Measurements from ENCODE around the gene C11orf52.
"Not testable (repeated sequence)": the region's sequence is repeated elsewhere in the genome, so short reads cannot be mapped to it uniquely, and the experiment has no call there.

Gene C11orf52

GRCh38 chr11:111913031-111913861, 5.5 kb upstream of the C11orf52 start:
- no peak for DNase-seq

- DNase-seq = no peak
These were observed 4.7 kb upstream of the C11orf52 start for GRCh38 chr11:111913997-111914396.

- no peak for DNase-seq
These were observed 1.9 kb upstream of the C11orf52 start for GRCh38 chr11:111916768-111917167.

- no peak for DNase-seq
These were observed 1.4 kb upstream of the C11orf52 start for GRCh38 chr11:111917312-111917711.

GRCh38 chr11:111917788-111918187, 925 bp upstream of the C11orf52 start:
- no peak for DNase-seq

GRCh38 chr11:111920908-111921307, 2.2 kb downstream of the C11orf52 start:
- no peak for DNase-seq

GRCh38 chr11:111921541-111922230, 3.0 kb downstream of the C11orf52 start:
- no peak for DNase-seq

GRCh38 chr11:111922803-111923202, 4.1 kb downstream of the C11orf52 start:
- no peak for DNase-seq

- DNase-seq = no peak
These were observed 4.7 kb downstream of the C11orf52 start for GRCh38 chr11:111923351-111923788.

- no peak for DNase-seq
These were observed 5.2 kb downstream of the C11orf52 start for GRCh38 chr11:111923951-111924350.

GRCh38 chr11:111925953-111926352, 7.2 kb downstream of the C11orf52 start:
- no peak for DNase-seq

GRCh38 chr11:111926505-111927391, 8.0 kb downstream of the C11orf52 start:
- DNase-seq = peak; percentile 68

- no peak for DNase-seq
These were observed 11.8 kb downstream of the C11orf52 start for GRCh38 chr11:111930472-111930871.

GRCh38 chr11:111932611-111932950, 13.9 kb downstream of the C11orf52 start:
- DNase-seq = no peak

GRCh38 chr11:111933176-111933575, 14.5 kb downstream of the C11orf52 start:
- DNase-seq = not testable (repeated sequence)

GRCh38 chr11:111933872-111934271, 15.2 kb downstream of the C11orf52 start:
- DNase-seq = no peak

GRCh38 chr11:111934306-111934705, 15.6 kb downstream of the C11orf52 start:
- peak; percentile 18 for DNase-seq

- no peak for DNase-seq
These were observed 16.8 kb downstream of the C11orf52 start for GRCh38 chr11:111935317-111936039.

GRCh38 chr11:111936040-111936540, 17.4 kb downstream of the C11orf52 start:
- DNase-seq = no peak

GRCh38 chr11:111937461-111937769, 18.7 kb downstream of the C11orf52 start:
- no peak for DNase-seq

GRCh38 chr11:111937844-111938243, 19.1 kb downstream of the C11orf52 start:
- DNase-seq = no peak

- DNase-seq = no peak
These were observed 20.0 kb downstream of the C11orf52 start for GRCh38 chr11:111938687-111939160.

Data from NCI-H1694 (cell line).